TTC549 (cell line): Measurements from ENCODE around the gene TMEM135.
A peak's percentile ranks its signal among the peaks of the same experiment; 100 is the strongest.
"Not testable (repeated sequence)": the region's sequence is repeated elsewhere in the genome, so short reads cannot be mapped to it uniquely, and the experiment has no call there.

Experiments
- FAIRE-seq: peaks from 2 replicates; lab custom pipeline; 2012; peaks lifted over from hg19 to GRCh38; lab: Jason Lieb, UNC

Gene TMEM135

GRCh38 chr11:87263264-87263838 is 225.6 kb downstream of the TMEM135 start:
- no peak for FAIRE-seq

GRCh38 chr11:87263979-87264378 is 226.2 kb downstream of the TMEM135 start:
- no peak for FAIRE-seq

GRCh38 chr11:87265132-87265531 is 227.4 kb downstream of the TMEM135 start:
- FAIRE-seq = no peak

GRCh38 chr11:87265979-87266378 is 228.2 kb downstream of the TMEM135 start:
- no peak for FAIRE-seq

DNA sequence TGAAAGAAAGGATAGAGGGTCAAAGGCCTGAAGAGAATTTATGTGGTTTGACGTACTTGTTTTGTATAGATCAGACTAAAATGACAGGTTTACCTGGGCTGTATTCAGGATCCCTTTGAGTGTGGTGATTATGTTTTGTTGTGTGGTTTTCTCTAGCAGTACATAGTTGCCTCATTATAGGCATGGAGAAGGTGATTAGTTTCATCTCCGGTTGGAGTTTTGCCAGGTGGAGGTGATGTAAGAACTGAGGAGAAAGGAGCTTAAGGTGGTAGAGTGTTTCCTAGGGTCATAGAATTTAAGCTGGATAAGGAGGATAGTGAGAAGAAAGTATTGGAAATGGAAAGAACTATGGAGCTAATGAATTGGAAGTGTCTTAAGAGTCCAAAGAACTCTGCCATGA is 229.0 kb downstream of the TMEM135 start:
- FAIRE-seq = no peak

GRCh38 chr11:87271951-87272350 is 234.2 kb downstream of the TMEM135 start:
- FAIRE-seq = not testable (repeated sequence)

DNA sequence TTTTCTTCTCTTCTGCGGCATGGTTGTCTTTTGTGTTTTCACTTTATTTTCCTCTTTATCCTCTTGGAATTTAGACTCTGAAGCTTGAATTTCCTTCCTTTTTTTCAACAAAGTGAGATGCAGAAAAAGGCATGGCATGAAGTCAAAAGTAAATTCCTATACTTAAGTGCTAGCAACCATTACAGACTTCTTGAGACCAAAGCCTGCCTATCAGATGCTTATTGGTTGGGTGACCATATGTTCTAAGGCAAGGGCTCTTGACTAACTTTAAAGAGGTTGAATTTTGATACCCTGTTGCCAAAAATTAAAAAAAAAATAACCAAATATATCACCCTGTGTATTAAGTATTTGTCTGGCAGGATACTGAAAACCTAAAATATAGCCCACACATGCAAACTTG is 237.4 kb downstream of the TMEM135 start:
- FAIRE-seq = no peak

- FAIRE-seq = no peak
Observed at GRCh38 chr11:87280143-87280542, 242.4 kb downstream of the TMEM135 start.

- FAIRE-seq = no peak
Observed at GRCh38 chr11:87281496-87281895, 243.8 kb downstream of the TMEM135 start.

DNA sequence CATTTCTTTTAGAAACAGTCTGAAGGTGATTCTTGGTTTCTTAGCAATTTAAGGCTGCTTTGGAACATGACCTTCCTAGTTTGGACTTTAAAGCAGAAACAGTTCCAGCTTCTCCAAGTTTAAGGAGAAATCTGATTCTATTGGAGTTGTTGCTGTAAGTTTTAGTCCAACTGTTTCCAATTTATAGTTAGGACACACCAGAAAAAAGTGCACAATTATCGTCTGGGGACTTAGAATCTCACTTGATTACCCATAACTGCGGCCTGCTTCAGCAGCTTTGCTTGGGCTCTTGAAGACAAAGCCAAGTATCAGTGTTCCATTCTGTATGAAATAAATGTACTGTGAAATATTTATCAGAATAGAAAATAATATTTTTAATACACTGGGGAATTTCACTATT is 246.6 kb downstream of the TMEM135 start:
- FAIRE-seq = no peak

DNA sequence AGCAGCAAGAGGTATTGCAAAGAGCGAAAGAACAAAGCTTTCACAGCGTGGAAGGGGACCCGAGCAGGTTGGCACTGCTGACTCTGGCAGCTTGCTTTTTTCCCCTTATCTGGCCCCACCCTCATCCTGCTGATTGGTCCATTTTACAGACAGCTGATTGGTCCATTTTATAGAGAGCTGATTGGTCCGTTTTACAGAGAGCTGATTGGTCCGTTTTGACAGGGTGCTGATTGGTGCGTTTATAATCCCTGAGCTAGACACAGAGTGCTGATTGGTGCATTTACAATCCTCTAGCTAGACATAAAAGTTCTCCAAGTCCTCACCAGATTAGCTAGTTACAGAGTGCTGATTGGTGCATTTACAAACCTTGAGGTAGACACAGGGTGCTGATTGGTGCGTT is 247.9 kb downstream of the TMEM135 start:
- FAIRE-seq = not testable (repeated sequence)

DNA sequence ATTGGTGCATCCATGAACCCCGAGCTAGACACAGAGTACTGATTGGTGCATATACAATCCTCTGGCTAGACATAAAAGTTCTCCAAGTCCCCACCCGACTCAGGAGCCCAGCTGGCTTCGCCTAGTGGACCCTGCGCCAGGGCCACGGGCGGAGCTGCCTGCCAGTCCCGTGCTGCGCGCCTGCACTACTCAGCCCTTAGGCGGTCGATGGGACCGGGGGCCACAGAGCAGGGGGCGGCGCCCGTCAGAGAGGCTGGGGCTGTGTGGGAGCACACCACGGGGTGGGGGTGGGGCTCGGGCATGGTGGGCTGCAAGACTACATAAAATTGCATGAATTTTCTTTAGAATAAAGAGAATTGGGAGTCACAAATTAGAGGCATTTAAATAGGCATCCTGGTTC is 248.6 kb downstream of the TMEM135 start:
- no peak for FAIRE-seq

- FAIRE-seq = peak; percentile 96
Observed at GRCh38 chr11:87290304-87290922, 252.7 kb downstream of the TMEM135 start.

DNA sequence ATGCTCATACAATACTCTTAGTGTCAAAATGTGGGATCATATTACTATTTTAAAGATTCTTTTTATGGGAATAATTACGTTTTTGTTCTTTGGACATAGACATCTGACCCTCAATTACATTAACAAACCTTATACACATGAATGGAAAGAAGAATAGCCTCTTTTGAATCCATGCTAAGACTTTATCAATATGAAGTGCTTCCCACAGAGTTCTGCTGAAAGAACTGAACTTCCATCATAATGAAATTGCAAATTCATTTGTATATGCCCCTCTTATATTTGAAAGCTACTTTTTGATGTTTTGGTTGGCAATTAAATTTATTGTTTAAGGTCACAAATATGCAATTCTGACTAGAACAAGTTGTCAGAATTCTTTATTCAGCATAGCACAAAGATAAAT is 254.9 kb downstream of the TMEM135 start:
- FAIRE-seq = no peak

- FAIRE-seq = no peak
Observed at GRCh38 chr11:87295237-87295636, 257.5 kb downstream of the TMEM135 start.

- no peak for FAIRE-seq
Observed at GRCh38 chr11:87296627-87297026, 258.9 kb downstream of the TMEM135 start.

DNA sequence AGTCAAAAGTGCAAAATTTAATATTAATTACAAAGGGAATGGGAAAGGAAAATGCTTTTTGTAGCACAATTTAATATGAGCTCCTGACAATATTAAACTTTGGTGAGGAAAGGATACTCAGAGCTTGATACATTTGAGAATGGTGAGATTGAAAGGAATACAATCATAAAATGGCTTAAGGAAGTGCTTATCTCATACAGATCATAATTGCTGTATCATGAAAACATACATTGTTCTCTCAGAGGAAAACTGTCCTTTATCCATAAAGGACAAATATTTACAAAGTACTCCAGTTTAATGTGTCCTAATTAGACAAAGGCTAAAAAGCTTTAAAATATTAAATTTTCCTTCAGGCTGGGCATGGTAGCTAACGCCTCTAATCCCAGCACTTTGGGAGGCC is 260.4 kb downstream of the TMEM135 start:
- FAIRE-seq = no peak

DNA sequence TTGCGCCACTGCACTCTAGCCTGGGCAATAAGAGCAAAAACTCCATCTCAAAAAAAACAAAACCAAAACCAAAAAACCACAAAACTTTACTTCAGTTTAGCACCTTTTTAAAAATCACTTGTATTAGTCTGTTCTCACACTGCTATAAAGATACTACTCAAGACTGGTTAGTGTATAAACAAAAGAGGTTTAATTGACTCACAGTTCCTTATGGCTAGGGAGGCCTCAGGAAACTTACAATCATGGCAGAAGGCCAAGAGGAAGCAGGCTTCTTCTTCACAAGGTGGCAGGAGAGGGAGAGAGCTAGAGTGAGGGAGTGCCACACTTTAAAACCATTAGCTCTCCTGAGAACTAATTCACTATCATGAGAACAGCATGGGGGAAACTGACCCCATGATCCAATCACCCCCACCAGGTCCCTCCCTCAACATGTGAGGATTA is 261.3 kb downstream of the TMEM135 start:
- FAIRE-seq = no peak

DNA sequence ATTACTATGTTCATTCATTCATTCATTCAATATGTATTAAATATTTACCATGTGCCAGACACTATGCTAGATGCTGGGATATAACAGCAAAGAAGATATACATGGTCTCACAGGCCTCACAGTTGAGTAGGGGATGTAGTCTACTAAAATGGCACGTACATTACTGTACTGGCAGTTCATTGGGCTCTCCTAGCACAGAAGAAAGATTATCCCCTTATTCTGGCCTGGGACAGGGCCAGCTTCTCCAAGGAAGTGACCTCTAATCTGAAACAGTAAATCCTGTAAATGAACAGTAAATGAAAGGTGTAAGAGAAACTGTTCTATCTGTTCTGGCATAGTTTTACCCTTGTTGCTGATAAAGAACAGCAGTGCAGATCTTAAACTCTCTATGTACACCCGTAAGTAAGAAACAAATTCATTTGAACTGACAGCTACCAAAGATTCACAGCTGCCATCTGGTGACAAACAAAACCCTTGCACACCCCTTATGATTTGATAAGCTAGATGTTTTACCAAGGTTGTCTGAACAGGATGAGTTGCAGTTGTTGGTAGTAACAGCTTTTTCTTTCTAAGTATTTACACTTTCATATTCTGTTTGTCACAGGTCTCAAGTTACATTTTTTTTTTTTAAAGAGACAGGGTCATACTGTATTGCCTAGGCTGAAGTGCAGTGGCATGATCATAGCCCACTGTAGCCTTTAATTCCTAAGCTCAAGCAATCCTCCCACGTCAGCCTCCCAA is 263.1 kb downstream of the TMEM135 start:
- FAIRE-seq = no peak

DNA sequence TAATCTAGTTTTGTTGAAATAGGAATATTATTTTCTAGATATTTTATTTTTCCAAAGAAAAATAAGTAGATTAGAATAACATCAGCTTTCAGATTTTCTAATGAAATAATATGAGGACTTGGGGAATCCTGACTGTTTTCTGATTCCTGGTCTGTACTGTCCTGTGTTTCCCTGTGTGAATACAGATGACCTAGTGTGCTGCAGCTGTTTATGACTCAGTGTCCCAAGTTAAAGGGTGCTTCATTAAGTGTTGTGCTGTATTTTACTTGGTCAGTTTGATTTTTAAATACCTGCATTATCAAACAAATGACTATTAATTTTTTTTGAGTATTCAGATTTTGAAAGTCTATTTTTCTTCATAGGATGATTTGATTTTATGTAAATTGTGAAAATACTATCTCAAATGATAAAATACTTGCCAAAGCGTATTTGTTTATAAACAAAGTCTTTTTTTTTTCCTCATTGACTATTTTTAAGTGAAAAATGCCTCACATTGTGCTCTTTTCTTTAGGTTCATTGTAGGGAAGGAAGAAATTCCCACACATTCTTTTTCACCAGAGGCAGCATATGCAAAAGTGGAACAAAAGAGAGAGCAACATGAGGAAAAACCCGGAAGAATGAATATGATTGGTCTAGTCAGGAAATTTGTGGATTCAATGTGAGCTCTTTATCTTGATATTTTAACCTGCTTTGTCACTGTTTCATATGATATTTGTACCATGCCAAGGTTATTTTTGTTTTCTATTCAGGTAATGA is 264.2 kb downstream of the TMEM135 start:
- FAIRE-seq = no peak

DNA sequence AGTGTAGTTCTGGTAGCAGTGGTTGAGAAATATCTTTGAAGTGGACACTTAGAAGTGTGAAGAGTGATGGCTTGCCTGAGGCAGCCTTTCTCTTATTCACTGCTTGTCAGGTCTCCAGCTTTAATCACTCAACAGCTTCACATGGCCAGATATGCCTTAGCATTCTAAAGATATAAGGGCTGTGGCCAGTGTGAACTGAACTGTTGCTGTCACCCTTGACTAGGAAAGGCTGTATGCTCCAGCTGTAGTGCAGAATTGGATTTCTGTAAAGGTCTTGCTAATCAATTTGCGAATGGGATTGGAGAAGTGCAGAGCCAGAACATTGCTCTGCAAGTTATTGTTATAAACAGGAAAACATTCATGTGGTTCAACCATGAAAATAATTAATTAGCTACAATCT is 266.7 kb downstream of the TMEM135 start:
- FAIRE-seq = no peak

DNA sequence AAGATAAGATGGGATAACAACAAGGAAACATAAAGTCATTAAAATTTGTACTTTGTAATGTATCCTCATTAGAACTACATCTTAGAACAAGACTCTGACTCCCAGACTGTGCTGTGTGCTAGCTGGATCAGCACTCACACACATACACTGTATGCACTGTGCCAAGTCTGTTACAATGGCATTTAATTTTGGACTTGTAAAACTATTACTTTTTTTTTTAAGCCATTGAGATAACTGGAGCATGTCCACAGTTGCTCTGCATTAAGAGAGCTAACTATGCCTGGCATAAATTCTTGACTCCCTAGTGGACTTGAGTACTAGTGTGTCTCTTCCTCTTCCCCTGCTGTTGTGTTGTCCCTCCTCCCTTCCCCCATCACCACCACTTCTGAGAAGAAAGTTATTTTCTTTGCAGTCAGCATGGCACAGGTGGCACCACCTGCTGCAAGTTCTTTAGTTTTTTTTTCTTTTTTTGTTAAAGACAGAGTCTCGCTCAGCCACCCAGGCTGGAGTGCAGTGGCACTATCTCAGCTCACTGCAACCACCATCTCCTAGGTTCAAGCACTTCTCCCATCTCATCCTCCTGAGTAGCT is 268.6 kb downstream of the TMEM135 start:
- no peak for FAIRE-seq

DNA sequence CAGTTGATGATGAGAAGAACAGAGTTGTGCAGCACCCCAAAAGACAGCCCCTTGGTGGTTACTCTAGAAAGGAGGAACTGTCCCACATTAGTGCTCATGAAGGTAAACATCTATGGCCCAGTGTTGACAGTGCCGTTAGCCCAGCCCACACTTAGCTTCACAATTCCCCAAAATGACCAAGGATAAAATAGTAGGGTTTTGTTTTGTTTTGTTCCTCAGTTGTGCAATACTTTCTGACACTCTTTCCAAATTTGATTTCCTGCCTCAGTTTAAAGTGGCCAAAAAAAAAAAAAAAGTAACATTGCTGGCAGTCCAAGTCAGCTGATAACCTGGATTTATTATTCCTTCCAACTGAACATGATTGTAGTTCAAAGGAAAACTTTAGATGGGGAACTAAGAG is 269.4 kb downstream of the TMEM135 start:
- FAIRE-seq = no peak
